Pulmonary artery endothelial cell (primary cell): Measurements from ENCODE around the gene NECAB2. TPM values are rescaled to one million over a fixed set of nuclear protein-coding genes. Genes with fewer than 3 reads are reported as not detected.

Experiments used
- DNase-seq: peaks from one replicate; pipeline ENCODE4 v3.0.0-alpha.2; 2011; ENCODE audit warnings: low read depth, low spot score
- total RNA-seq: library from RNA; depleted of rRNA; stranded (reverse); fragments of >200 nt; gene quantifications from 2 replicates; pipeline ENCODE4 v1.2.3, GENCODE V29; 2014

Gene NECAB2
- total RNA-seq, 1 donor from 2014 or later: 0.20 TPM

DNA sequence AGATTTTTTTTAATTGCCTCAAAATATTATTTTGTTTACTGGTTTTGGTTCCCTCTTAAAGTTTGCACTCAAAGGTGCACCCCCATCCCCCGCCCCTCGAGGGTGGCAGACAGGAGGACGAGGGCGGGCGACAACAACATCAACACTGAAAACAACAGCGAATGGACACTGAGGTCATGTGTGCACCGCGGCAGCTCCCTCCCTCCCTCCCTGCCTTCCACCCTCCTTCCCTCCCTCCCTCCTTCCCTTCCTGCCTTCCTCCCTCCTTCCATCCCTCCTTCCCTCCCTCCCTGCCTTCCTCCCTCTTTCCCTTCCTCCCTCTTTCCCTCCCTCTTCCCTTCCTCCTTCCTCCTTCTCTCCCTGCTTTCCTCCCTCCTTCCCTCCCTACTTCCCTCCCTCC, 16.5 kb upstream of the NECAB2 start:
- no peak for DNase-seq

- no peak for DNase-seq
Measured at GRCh38 chr16:83952587-83952939, 15.5 kb upstream of the NECAB2 start.

DNA sequence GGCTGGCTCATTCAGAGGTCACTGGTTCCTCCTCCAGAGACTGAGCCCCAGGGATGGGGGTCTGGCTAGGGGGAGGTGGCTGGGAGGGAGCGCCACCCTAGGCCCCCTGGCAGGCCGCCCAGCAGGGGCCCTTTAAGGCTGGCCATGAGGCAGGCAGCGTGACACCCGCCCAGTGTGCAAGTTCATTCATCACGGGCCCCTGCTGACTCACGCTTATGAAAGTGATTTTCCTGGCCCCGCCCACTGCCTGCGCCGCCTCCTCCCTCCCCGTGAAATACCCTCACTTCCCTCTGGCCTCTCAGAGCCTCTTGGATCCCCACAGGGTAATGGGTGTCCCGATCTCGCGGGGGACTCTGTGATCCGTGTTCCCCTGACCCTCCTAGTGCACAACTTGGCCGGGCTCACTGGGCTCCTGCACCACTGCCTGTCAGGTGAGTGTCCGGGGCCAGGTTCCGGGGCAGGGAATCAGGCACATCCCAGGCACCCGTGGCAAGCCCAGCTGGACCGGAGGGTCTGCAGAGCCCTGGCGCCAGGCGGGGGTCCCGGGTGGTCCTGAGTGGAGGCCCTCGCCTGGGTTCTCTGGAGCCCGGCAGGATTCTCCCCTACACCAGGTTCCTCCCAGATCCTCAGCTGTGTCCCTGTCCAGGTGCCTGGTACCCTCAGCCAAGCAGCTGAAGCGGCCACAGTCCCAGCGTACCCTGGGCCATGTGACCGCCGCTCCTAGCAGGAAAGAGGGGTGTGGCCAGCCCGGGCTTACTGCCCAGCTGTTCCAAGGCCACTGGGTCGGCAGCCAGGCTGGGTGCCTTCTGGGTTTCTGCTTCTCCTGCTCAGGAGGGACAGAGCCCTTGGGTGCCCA, 14.9 kb upstream of the NECAB2 start, which contains the start of gene OSGIN1:
TSS of gene OSGIN1 (plus strand) at position 301 of the 856 bp plus-strand sequence. CDS start 4,432 bp downstream, outside the sequence.
- DNase-seq: peak; percentile 73

DNA sequence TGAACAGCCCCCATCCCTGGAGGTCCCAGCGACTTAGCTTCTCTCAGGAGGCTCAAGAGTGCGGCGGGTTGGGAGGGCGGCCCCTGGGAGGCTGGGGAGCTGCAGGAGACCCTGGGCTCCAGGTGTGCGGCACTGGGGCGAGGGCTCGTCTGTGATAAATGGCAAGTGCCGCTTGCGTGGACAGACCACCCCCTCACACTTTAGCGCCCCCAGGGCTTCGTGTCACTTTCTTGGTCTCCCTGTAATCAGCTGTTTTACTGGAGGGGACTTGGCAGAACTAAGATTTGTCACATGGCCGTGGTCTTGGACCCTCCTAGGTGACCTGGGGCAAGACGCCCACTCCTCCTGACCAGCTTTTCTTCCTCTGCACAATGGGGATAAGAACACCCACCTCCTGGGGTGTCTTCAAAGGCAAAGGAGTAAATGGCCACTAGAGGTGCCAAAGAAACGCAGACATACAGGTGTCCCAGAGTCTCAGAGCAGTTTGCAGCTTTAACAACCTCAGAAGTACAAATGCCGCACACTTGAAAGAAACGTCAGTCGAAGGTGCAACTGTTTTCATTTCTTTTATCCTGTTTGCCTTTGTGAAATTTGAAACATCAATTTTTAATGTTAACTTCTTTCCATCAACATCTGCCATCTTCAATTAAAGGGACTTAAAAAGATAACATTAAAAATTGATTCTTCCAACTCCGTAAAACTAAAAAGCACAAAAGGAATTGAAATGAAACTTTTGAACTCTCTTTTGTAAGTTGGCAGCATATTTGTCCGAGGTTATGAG, 14.1 kb upstream of the NECAB2 start:
- DNase-seq: peak; percentile 17

DNA sequence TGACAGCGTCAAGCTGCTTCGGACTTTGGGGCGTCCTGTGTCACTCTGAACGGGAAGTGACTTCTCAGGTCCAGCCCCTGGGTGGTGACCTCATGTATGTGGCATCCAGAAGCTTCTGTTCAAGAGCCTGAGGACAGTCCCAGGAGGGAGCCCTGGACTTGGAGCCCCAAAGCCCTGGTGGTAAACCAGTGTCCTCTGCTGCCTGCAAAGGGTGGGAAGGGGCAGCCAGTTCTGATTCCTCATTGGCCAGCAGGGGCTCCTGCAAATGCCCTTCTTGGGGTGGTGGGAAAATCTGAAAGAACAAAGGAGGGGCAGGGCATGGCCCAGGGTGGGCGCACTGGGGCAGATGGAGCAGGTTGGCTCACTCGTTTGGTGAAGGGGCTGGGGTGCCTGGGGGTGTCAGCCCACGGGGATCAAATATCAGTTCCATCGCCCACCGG, 13.4 kb upstream of the NECAB2 start:
- peak; percentile 30 for DNase-seq

DNA sequence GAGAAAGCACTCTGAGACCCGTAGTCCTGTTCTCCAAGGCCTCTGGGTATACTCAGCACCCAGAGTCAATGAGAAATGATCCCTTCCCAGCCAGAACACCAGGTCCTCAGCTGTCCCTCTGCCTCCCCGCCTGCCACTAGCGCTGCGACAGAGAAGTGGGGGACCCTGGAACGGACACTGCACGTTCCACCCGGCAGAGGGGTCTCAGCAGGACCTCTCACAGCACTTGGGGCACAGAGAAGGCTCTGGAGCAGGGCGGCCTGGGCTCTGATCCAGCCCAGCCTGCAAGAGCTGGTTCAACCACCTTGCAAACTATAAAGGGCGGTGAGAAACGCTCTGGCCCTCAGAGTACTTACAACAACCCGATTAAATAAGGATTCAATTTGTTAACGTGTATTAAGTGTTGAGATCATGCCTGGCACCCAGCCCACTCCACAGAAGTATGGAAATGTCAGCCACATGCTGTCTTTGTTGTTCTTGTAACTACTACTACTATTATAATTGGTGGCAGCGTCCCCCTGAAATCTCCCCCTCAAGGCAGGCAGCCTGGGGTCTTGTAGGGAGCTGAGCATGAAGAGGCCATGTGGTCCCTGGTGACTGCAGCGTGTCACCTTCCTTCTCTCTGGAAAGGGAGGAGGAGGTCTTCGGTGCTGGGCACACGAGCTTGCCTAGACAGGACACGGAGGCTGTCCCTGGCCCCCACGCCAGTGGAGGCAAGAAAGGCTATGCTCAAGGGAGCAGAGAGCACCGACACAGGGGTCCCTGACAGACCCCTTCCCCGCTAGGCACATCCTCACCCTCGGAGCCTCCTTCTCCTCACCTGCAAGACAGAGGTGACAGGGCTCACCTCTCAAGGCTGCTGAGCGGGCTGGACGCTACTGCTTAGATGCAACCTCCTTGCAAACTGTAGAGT, 12.6 kb upstream of the NECAB2 start:
- no peak for DNase-seq

- peak; percentile 37 for DNase-seq
Measured at GRCh38 chr16:83956336-83957289, 11.4 kb upstream of the NECAB2 start.

- no peak for DNase-seq
Measured at GRCh38 chr16:83957296-83957855, 10.7 kb upstream of the NECAB2 start.

- DNase-seq: no peak
Measured at GRCh38 chr16:83958137-83958845, 9.8 kb upstream of the NECAB2 start.

GRCh38 chr16:83958846-83959565, 9.0 kb upstream of the NECAB2 start:
- no peak for DNase-seq

- DNase-seq: no peak
Measured at GRCh38 chr16:83959656-83960434, 8.2 kb upstream of the NECAB2 start.

DNA sequence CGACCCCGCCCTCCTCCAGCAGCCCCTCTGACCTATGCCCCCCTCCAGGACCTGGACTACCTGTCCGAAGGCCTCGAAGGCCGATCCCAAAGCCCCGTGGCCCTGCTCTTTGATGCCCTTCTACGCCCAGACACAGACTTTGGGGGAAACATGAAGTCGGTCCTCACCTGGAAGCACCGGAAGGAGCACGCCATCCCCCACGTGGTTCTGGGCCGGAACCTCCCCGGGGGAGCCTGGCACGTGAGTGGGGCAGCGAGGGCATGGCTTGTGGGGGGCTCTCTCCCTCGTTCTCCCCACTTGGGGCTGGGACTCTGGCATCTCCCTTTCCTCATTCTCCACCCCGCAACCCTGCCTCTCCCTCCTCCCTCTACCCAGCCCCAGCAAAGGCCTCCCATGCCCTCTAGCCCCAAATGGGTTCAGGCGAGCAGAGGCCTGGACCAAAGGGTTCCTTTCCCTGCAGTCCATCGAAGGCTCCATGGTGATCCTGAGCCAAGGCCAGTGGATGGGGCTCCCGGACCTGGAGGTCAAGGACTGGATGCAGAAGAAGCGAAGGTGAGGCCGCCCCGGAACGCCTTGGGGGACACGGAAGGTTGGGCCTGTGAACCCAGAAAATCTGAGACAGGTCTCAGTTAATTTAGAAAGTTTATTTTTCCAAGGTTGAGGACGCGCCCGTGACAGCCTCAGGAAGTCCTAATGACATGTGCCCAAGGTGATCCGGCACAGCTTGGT, 7.4 kb upstream of the NECAB2 start:
- DNase-seq: no peak

GRCh38 chr16:83961591-83961990, 6.5 kb upstream of the NECAB2 start:
- no peak for DNase-seq

- no peak for DNase-seq
Measured at GRCh38 chr16:83963277-83964119, 4.5 kb upstream of the NECAB2 start.

GRCh38 chr16:83964684-83965443, 3.2 kb upstream of the NECAB2 start:
- no peak for DNase-seq
